22Rv1 (cell line): ENCODE measurements around the gene CIROP.

Experiments
- ZFX ChIP-seq: fragments of 450-650 bp; IDR thresholded peaks from 2 replicates; pipeline ENCODE4 v1.6.1; 2017; ENCODE audit warnings: antibody characterized with exemption, borderline replicate concordance
- TF ChIP-seq, protein P1 (sequence below): fragments of 450-650 bp; IDR thresholded peaks from 2 replicates; pipeline ENCODE4 v1.5.1; 2017; ENCODE audit warnings: mild to moderate bottlenecking

DNA sequence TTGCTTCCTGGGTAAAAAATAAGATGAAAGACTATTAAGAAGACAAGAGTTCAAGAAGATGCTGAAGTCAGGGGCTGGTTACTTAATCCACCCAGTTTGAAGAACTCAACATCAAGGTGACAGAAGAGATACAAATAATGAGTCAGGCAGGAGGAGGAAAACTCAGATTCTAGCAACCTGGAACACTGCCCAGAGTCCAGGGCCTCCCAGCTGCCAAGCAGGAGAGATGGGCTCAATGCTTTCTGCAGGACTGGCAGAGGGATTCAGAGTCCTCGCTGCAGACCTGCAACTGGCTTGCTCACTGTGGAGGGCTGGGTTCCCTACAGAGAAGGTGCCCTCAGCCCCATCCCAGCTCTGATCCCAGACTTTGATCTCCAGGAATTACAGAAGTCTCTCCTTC is 42.9 kb upstream of the CIROP start:
- TF ChIP-seq, protein P1, sequence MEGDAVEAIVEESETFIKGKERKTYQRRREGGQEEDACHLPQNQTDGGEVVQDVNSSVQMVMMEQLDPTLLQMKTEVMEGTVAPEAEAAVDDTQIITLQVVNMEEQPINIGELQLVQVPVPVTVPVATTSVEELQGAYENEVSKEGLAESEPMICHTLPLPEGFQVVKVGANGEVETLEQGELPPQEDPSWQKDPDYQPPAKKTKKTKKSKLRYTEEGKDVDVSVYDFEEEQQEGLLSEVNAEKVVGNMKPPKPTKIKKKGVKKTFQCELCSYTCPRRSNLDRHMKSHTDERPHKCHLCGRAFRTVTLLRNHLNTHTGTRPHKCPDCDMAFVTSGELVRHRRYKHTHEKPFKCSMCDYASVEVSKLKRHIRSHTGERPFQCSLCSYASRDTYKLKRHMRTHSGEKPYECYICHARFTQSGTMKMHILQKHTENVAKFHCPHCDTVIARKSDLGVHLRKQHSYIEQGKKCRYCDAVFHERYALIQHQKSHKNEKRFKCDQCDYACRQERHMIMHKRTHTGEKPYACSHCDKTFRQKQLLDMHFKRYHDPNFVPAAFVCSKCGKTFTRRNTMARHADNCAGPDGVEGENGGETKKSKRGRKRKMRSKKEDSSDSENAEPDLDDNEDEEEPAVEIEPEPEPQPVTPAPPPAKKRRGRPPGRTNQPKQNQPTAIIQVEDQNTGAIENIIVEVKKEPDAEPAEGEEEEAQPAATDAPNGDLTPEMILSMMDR: no peak
- TF ChIP-seq ZFX: no peak
